HG02642 (cell line): Measurements from ENCODE around the gene NADSYN1.

Source experiments
- ATAC-seq: cut with Tn5 transposase; IDR thresholded peaks from one replicate; pipeline ENCODE4 v1.9.1; 2021; ENCODE audit warnings: mild to moderate bottlenecking; ENCODE audit not compliant: unreplicated experiment, poor library complexity

The NADSYN1 gene

DNA sequence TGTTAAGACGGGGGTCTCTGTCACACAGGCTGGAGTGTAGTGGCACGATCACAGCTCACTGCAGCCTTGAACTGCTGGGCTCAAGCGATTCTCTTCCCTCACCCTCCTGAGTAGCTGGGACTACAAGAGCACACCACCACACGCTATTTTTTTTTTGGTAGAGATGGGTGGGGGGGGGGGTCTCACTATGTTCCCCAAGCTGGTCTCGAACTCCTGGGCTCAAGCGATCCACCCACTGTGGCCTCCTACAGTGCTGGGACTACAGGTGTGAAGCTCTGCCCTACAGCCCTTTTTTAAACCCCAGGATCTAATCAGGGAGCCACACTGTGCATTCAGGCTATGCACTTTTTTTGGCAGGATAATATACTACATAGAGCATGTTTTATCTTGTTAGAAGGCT is 3.4 kb upstream of the NADSYN1 start:
- ATAC-seq = no peak

- ATAC-seq = no peak
Measured at GRCh38 chr11:71450507-71450906, 2.5 kb upstream of the NADSYN1 start.

DNA sequence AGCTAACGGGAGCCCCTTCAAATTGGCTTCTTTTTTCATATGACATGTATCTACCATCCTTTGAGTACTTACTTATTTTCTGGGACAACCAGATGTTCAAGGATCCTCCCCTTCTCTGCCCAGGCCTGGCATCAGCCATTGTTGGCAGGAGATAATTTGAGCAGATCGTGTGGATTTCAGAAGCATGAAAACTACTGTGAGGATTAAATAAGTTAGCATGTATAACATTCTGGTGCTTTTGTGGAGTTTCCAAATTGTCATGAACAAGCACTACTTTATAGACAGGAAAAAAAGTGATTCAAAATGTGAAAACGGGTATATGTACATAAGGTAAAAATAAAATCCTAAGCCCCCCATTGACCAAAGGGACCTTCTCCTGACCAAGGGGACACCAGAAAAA is 2.1 kb upstream of the NADSYN1 start:
- no peak for ATAC-seq

DNA sequence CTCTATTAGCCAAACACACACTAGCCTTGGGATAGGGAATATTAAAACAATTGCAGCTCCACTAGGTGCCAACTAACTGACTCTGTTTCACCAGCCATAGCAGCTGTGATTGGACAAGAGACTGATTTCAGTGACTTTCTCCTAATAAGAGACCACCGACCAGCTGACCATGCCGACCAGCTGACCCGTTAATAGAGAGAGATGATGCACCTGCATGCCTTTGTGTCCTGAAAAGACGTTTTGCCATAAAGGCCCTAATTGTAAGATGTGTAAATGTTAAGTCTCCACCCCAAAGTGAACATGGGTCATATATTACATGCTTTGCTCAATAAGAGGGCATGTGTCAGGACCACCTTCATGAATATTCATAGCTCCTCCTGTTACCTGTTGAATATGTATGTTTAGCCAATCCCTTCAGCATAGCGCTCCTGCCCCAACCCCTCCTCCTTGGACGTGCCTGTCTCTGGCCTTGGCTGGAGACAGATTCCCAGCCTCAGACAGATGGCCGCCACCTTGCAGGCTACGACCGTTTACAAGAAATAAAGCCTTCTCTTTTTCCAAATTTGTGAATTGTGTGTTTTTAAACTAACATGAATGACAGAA is 1.3 kb upstream of the NADSYN1 start:
- no peak for ATAC-seq

DNA sequence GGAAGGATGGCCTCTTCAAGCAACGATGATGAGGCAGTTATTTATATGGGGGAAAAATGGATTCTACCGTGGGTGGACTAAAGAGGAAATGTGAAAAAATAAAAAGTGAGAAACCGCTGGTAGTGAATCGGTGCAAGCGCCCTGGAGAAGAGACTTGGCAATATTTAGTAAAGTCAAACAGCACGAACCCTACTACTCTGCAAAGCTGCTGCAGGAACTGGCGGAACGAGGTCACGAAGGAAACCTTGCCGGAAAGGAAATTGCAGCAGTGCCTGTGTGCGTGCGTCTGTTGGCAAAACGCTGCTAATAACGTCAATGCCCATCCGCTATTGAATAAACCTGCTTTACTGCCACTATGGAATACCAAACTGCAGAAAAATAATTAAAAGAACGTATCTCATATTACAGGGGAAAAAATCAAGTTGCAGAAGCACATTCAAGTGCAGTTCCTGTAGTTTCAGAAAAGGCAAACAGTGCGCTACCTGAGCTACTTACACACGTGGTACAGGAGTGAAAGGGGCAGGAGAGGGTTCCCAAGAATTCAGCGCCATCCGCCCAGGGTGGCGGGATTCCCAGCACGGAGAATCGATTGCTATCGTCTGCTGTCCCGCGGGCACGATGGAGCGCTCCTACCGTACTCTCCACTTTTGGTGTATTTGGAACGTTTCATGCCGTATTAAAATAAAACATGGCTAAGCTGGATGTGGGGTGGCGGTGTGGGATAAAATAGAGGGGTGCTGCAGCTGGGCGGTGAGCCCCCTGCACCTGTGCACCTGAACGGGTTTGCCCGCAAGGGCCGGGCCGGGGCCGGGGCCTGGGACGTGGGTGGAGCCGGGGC is 585 bp upstream of the NADSYN1 start:
- no peak for ATAC-seq

DNA sequence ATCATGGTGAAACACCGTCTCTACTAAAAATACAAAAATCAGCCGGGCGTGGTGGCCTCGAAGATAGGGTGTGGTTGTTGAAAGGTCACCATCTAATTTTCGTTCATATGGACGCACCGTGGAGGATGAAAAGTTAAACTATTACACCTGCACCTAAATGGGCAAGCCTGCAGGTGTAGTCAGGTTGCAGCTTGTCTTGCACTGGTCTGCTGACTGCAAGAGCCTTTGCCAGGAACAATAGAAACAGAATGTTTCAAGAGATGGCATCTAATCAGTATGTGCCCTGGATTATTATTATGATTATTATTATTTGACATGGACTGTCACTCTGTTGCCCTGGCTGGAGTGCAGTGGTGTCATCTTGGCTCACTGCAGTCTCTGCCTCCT is 908 bp downstream of the NADSYN1 start:
- no peak for ATAC-seq

GRCh38 chr11:71454470-71455113 is 1.6 kb downstream of the NADSYN1 start:
- ATAC-seq = no peak

- no peak for ATAC-seq
Measured at GRCh38 chr11:71456294-71456693, 3.3 kb downstream of the NADSYN1 start.

- no peak for ATAC-seq
Measured at GRCh38 chr11:71456831-71457230, 3.8 kb downstream of the NADSYN1 start.

GRCh38 chr11:71458146-71459070 is 5.4 kb downstream of the NADSYN1 start:
- no peak for ATAC-seq

DNA sequence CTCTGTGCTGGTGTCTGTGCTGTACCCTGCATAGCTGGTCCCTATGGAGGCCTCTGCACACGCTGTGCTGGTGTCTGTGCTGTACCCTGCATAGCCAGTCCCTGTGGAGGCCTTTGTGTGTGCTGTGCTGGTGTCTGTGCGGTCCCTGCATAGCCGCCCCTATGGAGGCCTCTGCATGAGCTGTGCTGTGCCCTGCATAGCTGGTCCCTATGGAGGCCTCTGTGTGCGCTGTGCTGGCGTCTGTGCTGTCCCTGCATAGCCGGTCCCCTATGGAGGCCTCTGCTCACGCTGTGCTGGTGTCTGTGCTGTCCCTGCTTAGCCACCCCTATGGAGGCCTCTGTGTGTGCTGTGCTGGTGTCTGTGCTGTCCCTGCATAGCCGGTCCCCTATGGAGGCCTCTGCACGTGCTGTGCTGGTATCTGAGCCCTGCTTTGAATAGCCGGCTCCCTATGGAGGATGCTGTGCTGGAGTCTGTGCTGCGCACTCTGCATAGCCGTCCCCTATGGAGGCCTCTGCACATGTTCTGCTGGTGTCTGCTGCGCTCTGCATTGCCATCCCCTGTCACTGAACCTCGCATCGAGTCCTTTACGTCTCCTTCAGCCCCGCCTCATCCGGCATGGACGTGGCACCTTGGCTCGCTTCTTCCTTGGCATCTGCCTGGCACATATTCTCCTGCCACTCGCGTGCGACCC is 6.2 kb downstream of the NADSYN1 start:
- ATAC-seq = no peak

GRCh38 chr11:71459767-71460320 is 6.8 kb downstream of the NADSYN1 start:
- ATAC-seq = no peak

GRCh38 chr11:71461696-71462095 is 8.7 kb downstream of the NADSYN1 start:
- no peak for ATAC-seq

- no peak for ATAC-seq
Measured at GRCh38 chr11:71462726-71463125, 9.7 kb downstream of the NADSYN1 start.

DNA sequence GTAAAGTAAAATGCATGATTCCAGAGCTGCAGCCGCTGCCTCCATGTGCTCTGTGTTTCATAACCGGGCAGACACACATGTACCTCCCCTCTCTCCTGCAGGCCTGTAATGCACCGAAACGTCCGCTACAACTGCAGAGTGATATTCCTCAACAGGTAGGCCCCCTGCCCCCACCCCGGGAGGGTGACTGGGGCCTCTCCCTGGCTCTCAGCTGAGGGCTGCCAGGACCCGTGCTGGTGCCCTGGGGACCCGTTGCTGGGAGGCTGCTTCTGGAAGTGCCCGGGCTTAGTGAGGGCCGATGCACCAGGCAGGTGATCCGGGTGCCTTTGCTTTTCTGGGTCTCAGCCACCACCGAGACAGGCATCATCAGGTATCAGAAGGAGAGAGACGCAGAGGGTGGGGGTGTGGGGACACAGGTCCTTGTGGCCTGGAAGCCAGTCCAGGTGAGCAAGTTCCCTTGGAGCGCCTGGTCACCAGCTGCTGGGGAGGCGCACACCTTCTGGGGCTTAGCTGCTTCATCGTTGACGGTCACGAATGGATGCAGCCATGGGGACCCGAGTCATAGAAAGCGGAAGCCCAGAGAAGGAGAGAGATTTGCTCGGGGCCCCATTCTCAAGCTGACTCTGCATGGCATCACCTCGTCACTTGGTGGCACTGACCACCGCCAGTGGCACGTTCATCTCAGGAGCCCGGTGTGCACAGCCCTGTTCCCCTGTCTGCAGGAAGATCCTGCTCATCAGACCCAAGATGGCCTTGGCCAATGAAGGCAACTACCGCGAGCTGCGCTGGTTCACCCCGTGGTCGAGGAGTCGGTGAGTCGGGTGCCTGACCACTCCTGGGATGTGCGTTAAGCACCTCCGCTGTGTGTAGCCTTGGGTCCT is 10.6 kb downstream of the NADSYN1 start:
- no peak for ATAC-seq

DNA sequence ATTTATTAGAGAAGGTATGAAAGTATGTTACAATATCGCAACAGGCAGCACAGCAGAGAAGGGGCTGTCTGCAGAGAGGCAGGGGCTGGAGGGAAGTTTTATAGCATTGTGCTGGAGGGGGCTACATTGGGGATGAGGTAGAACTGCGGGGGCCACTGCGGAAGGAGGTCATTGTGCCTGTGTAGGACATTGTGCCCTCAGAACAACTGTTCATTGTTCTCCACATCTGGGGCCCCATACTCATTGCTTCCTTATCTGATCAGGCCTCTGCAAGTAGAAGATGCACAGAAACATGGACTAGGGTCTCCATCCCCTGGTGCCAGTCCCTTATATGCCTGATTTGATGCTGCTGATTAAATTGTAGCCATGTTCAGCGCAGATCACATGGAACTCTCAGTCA is 12.1 kb downstream of the NADSYN1 start:
- no peak for ATAC-seq

GRCh38 chr11:71466358-71466757 is 13.4 kb downstream of the NADSYN1 start:
- no peak for ATAC-seq

- ATAC-seq = no peak
Measured at GRCh38 chr11:71467164-71467563, 14.2 kb downstream of the NADSYN1 start.

- ATAC-seq = no peak
Measured at GRCh38 chr11:71470946-71471345, 17.9 kb downstream of the NADSYN1 start.
